Nephron progenitor cell (in vitro differentiated cells): Measurements from ENCODE around the gene MAP2K6.

ENCODE experiments used
- DNase-seq: peaks from one replicate; pipeline ENCODE4 v3.0.0; 2021
- H3K27ac Mint-ChIP-seq: 2 replicates; pipeline ENCODE4 v1.8.0; 2021; ENCODE audit warnings: mild to moderate bottlenecking, moderate library complexity, mixed read lengths
- H3K27me3 Mint-ChIP-seq: 2 replicates; pipeline ENCODE4 v1.8.0; 2021; ENCODE audit warnings: mild to moderate bottlenecking, low read depth, mixed read lengths; ENCODE audit not compliant: poor library complexity
- H3K36me3 Mint-ChIP-seq: 2 replicates; pipeline ENCODE4 v1.8.0; 2021; ENCODE audit warnings: low read depth, mixed read lengths
- H3K4me1 Mint-ChIP-seq: 2 replicates; pipeline ENCODE4 v1.8.0; 2021; ENCODE audit warnings: mixed read lengths
- H3K4me3 Mint-ChIP-seq: 2 replicates; pipeline ENCODE4 v1.8.0; 2021; ENCODE audit warnings: mild to moderate bottlenecking, moderate library complexity, mixed read lengths
- H3K9me3 Mint-ChIP-seq: 2 replicates; pipeline ENCODE4 v1.8.0; 2021; ENCODE audit warnings: mild to moderate bottlenecking, moderate library complexity, mixed read lengths
- CTCF ChIP-seq: fragments of 200-600 bp; sonication (generic); IDR thresholded peaks from 2 replicates; pipeline ENCODE4 v1.5.0; 2021; ENCODE audit warnings: antibody characterized with exemption

Gene MAP2K6

GRCh38 chr17:69407759-69408158 is 6.7 kb upstream of the MAP2K6 start:
- no peak overlapping the region for H3K27ac Mint-ChIP-seq
- no peak for DNase-seq
- no peaks in the 10 kb centered on the region for H3K36me3 Mint-ChIP-seq
- no peak overlapping the region for H3K4me3 Mint-ChIP-seq
- peaks cover 6% of the 10 kb centered on the region for H3K27me3 Mint-ChIP-seq
- TF ChIP-seq CTCF, result no peak
- H3K9me3 Mint-ChIP-seq, result peaks cover 7% of the 10 kb centered on the region
- peaks cover under 1% of the 10 kb centered on the region for H3K4me1 Mint-ChIP-seq

DNA sequence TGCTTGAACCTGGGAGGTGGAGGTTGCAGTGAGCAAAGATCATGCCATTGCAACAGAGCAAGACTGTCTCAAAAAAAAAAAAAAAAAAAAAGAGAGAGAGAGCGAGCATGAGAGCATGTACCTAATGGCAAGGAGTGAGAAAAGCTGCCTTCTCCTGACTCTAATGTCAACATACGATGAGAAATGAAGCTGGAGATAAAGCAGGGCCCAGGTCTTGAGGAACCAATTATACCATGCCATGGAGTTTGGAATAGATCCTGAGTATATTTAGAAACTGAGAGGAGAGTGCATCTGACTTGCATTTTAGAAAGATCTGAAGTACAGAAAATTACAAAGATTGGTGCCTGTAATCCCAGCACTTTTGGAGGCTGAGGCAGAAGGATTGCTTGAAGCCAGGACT is 3.8 kb upstream of the MAP2K6 start:
- Mint-ChIP-seq H3K4me3 (no peak overlapping the region), H3K9me3 (peaks cover 7% of the 10 kb centered on the region), H3K27ac (no peak overlapping the region), H3K4me1 (peaks cover 6% of the 10 kb centered on the region), H3K27me3 (no peaks in the 10 kb centered on the region), H3K36me3 (no peaks in the 10 kb centered on the region)
- no peak for DNase-seq
- TF ChIP-seq CTCF, result no peak

DNA sequence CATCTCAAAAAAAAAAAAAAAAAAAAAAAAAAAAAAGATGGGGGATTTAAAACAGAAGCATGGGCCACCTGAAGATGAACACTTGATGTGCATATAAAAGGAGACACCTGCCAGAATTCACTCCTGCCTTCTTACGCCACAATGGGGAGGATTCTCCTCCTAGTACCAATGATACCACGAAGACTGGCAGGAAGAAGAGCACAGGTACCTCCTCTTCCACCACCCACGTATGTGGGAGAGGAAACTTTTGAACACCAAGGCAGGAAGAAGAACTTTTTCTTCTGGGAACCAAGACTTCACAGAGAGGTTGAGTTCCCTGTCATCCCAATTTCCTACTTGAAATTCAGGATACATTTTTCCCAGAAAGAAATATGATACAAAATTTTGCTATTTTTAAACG is 2.7 kb upstream of the MAP2K6 start:
- H3K4me3 Mint-ChIP-seq, result no peak overlapping the region
- no peaks in the 10 kb centered on the region for H3K36me3 Mint-ChIP-seq
- no peak for TF ChIP-seq CTCF
- no peak for DNase-seq
- H3K9me3 Mint-ChIP-seq, result peaks cover 7% of the 10 kb centered on the region
- no peaks in the 10 kb centered on the region for H3K27me3 Mint-ChIP-seq
- peaks cover 6% of the 10 kb centered on the region for H3K4me1 Mint-ChIP-seq
- no peak overlapping the region for H3K27ac Mint-ChIP-seq

DNA sequence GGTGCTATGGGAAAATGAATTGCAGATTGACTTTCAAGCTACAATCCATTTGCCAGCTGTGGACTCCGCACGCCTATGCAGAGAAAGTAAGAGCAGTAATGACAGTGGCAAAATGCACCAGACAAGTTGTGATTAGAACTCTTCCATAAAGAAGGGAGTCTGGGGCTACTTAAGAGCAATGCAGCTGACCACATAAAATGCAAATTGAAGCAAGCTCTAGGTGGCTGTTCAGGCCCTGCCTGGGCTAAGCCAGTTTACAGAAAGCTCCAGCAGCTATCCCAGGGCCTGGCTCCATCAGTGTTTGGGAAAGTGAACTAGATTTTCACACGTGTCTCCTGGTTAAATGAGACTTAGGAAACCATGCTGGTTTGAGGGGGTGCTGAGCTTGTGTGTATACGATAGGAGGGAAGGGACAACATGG is 2.2 kb upstream of the MAP2K6 start:
- H3K4me1 Mint-ChIP-seq, result peaks cover 6% of the 10 kb centered on the region
- TF ChIP-seq CTCF, result no peak
- H3K4me3 Mint-ChIP-seq, result no peak overlapping the region
- H3K9me3 Mint-ChIP-seq, result peaks cover 7% of the 10 kb centered on the region
- no peaks in the 10 kb centered on the region for H3K36me3 Mint-ChIP-seq
- H3K27ac Mint-ChIP-seq, result no peak overlapping the region
- no peaks in the 10 kb centered on the region for H3K27me3 Mint-ChIP-seq
- DNase-seq, result no peak

GRCh38 chr17:69415431-69415830 is 934 bp downstream of the MAP2K6 start:
- no peak overlapping the region for H3K27ac Mint-ChIP-seq

More at GRCh38 chr17:69415431-69415830, 934 bp downstream of the MAP2K6 start:
- Mint-ChIP-seq H3K36me3 (peaks cover 1% of the 10 kb centered on the region), H3K27me3 (no peaks in the 10 kb centered on the region), H3K4me3 (no peak overlapping the region), H3K9me3 (no peaks in the 10 kb centered on the region), H3K4me1 (peaks cover 7% of the 10 kb centered on the region)
- TF ChIP-seq CTCF, result no peak
- DNase-seq, result no peak
